ENCODE data around the gene KNG1.

GRCh38 chr3:186693843-186694242, 23.3 kb upstream of the KNG1 start:
- TF ChIP-seq CTCF (IDR thresholded peaks at IDR 0.05): no peak
- no peak for TF ChIP-seq POLR2A (IDR thresholded peaks at IDR 0.05)
